Activated T-cell treated with anti-CD3 and anti-CD28 coated beads, Interleukin-2, amount 50 U/mL, for 24 hours (primary cell): ENCODE data around the gene OSBPL5.

ENCODE experiments used
- DNase-seq: peaks from one replicate; pipeline ENCODE4 v3.0.0-alpha.2; 2020
- H3K27ac Mint-ChIP-seq: 2 replicates; pipeline ENCODE4 v1.8.0; 2020; ENCODE audit warnings: mild to moderate bottlenecking, mixed read lengths
- H3K27me3 Mint-ChIP-seq: 2 replicates; pipeline ENCODE4 v1.8.0; 2020; ENCODE audit warnings: mixed read lengths
- H3K36me3 Mint-ChIP-seq: 2 replicates; pipeline ENCODE4 v1.8.0; 2020; ENCODE audit warnings: low read depth, mixed read lengths
- H3K4me1 Mint-ChIP-seq: 2 replicates; pipeline ENCODE4 v1.8.0; 2020; ENCODE audit warnings: low read depth, mixed read lengths
- H3K4me3 Mint-ChIP-seq: 2 replicates; pipeline ENCODE4 v1.8.0; 2020; ENCODE audit warnings: mild to moderate bottlenecking, moderate library complexity, mixed read lengths
- H3K9me3 Mint-ChIP-seq: 2 replicates; pipeline ENCODE4 v1.8.0; 2020; ENCODE audit warnings: mixed read lengths

OSBPL5 gene

DNA sequence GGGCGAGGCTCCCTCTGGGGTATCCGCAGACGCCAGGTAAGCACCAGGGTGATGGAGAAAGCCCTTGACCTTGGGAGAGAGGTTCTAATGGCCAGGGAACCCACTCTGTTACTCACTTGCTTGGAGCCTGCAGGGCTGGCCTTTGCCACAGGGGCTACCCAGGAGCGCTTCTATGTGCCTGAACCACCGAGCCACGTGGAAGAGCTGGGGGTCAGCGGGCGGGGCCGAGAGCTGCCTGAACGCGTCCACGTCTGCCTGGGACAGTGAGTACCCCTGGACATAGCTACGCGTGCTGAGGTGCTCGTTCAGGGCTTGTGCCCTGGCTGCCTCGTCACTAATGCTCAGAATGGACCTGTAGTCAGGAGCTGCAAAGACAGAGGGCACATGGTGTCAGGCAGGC is 117.5 kb downstream of the OSBPL5 start:
- Mint-ChIP-seq H3K4me1 (peaks cover 37% of the 10 kb centered on the region), H3K27me3 (no peaks in the 10 kb centered on the region), H3K36me3 (peaks cover 77% of the 10 kb centered on the region)

DNA sequence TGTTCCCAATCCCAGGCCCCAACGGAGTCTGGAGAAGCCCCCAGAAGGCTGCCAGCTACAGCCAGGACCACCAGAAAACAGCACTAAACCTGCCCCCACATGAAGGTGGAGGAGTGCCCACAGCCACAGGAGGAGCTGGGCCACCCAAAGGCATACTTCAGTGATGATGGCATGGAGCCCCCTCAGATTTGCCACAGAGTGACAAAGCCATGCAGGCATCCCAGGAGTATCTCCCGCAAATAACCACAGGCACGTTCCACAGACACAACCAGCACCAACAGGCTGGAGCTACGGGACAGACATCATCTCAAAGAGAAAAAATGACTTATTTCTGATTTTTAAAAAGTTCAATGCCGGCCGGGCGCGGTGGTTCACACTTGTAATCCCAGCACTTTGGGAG is 118.5 kb downstream of the OSBPL5 start:
- Mint-ChIP-seq H3K4me3 (no peak overlapping the region), H3K27ac (no peak overlapping the region), H3K27me3 (no peaks in the 10 kb centered on the region), H3K36me3 (peaks cover 80% of the 10 kb centered on the region), H3K9me3 (no peaks in the 10 kb centered on the region), H3K4me1 (peaks cover 32% of the 10 kb centered on the region)
- DNase-seq: no peak

More for the DNA sequence above, 117.5 kb downstream of the OSBPL5 start:
- peak overlapping the region; percentile 26 for H3K27ac Mint-ChIP-seq
- no peaks in the 10 kb centered on the region for H3K9me3 Mint-ChIP-seq
- no peak for DNase-seq
- no peak overlapping the region for H3K4me3 Mint-ChIP-seq

DNA sequence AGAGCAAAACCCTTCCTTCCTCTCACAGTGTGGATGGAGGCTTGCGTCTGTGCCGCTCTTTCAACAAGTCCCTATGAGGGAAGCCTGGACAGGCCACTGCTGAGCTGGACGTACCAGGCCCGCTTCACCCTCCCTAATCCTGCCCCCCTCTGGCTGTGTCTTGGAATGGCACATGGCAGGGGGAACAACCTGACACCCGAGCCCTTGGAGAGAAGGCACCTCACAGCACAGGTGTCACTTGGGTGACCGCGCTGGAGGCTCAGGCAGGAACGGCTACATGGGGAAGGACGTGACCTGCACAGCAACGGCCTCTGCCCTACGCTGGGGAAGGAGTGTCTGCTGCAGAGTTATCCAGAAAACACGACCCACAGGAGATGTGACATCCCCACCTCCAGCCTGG is 118.9 kb downstream of the OSBPL5 start:
- H3K4me3 Mint-ChIP-seq: no peak overlapping the region

DNA sequence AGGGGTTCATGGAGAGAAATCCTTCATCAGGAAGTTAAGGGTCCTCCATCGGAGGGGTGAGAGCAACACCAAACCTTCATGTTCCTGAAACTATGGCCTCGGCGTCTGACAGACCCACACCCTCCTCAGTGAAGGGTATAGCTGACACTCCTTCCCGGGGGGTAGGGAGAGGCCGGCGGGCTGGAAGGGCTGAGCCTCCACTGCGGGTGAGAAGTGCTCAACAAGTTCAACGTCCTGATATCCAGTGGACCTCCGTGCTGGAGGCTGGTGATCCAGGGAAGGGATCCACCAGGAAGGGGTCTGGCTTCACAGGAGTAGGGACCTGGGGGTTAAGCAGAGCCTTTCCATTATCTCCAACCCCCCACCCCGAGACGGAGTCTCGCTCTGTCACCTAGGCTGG is 120.2 kb downstream of the OSBPL5 start:
- H3K36me3 Mint-ChIP-seq: peaks cover 82% of the 10 kb centered on the region

More for the DNA sequence above, 118.9 kb downstream of the OSBPL5 start:
- Mint-ChIP-seq H3K36me3 (peaks cover 80% of the 10 kb centered on the region), H3K27me3 (no peaks in the 10 kb centered on the region), H3K9me3 (no peaks in the 10 kb centered on the region), H3K4me1 (peaks cover 28% of the 10 kb centered on the region), H3K27ac (no peak overlapping the region)
- no peak for DNase-seq

DNA sequence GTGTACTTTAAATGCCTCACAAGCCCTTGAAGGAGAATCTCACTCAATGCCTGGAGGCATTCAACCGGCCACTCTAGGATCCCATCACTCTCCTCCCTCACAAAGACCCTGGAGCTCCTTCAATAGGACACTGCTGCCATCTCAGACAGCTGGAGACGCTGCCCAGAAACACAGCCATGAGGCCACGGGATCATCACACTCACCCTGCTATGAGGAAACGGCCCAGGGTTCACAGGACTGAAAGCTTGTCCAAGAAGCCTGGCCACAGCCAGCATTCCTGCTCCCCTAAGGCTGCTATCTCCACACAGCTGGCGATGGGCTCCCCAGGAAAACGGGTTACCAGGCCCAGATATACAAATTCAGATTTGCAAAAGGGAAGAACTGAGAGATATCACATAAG is 121.1 kb downstream of the OSBPL5 start:
- Mint-ChIP-seq H3K27me3 (no peaks in the 10 kb centered on the region), H3K4me3 (no peak overlapping the region), H3K4me1 (peaks cover 9% of the 10 kb centered on the region), H3K27ac (peak overlapping the region; percentile 17), H3K9me3 (no peaks in the 10 kb centered on the region), H3K36me3 (peaks cover 83% of the 10 kb centered on the region)
- no peak for DNase-seq

More for the DNA sequence above, 120.2 kb downstream of the OSBPL5 start:
- no peak overlapping the region for H3K4me3 Mint-ChIP-seq
- DNase-seq: no peak
- H3K9me3 Mint-ChIP-seq: no peaks in the 10 kb centered on the region
- H3K4me1 Mint-ChIP-seq: peaks cover 18% of the 10 kb centered on the region
- no peaks in the 10 kb centered on the region for H3K27me3 Mint-ChIP-seq
- H3K27ac Mint-ChIP-seq: no peak overlapping the region

DNA sequence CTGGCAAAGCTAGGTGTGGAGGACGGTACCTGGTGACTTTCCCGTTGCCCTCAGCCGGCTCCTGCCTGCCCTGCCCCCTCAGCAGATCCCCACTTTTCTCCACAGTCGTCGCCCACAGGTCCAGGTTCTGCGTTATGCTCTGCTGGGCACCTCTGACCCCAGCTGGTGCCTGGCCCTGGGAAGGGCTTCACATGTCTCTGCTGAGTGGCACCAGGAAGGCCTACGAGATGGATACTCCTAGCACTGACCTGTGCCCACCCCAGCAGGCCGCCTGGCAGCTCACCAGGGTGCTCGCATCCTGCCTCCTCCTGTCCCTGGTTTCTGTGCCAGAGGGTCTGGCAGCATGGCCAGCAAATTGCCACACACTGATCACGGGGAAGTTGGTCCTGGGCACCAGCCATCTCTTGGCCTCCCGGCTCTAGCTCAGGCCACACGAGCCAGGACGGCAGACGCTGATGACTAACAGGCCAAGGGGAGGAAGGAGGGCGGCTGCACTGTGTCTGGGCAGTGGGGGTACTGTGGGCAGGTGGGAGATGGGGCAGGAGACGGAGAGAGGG is 121.7 kb downstream of the OSBPL5 start:
- Mint-ChIP-seq H3K36me3 (peaks cover 88% of the 10 kb centered on the region), H3K4me3 (no peak overlapping the region), H3K27ac (no peak overlapping the region), H3K4me1 (peaks cover 12% of the 10 kb centered on the region), H3K9me3 (no peaks in the 10 kb centered on the region), H3K27me3 (no peaks in the 10 kb centered on the region)
- no peak for DNase-seq

DNA sequence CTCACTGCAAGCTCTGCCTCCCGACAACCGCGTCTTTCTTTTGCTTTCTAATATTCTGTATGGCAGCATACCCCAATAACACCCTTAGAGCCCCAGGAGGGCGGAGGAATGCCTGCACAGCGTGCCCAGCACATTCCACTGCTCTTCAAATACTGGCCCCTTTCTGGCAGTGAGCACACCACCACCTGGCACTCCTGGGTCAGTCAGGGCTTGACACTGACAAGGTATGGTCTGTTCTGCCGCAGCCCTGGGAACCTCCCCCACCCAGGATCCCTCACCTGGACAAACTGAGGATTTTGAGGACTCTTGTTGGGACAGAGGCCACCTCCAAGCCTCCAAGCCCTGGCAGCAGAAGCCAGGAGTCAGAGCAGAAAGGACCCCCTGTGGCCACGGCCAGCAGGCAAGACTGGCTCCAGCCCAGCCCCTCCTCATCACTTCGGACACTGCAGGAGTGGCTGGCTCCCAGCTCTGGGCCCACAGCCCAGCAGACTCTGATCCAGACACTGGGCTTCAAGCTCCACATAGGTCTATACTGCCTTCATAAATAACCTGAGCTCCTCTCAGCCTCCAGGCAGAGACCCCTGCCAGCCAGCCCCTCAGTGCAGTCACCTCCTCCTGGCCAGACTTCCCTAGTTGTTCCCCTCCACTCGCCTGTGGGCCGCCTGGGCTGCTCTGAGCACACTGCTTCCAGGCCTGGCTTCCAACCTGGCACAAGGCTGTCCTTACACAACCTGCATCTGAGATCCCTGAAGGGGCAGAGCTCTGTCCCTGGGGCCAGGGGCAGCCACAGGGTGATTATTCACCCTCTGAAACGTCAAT is 122.4 kb downstream of the OSBPL5 start:
- Mint-ChIP-seq H3K9me3 (no peaks in the 10 kb centered on the region), H3K4me3 (no peak overlapping the region), H3K27ac (peak overlapping the region; percentile 44), H3K27me3 (no peaks in the 10 kb centered on the region), H3K36me3 (peaks cover 93% of the 10 kb centered on the region), H3K4me1 (peaks cover 15% of the 10 kb centered on the region)
- DNase-seq: no peak

DNA sequence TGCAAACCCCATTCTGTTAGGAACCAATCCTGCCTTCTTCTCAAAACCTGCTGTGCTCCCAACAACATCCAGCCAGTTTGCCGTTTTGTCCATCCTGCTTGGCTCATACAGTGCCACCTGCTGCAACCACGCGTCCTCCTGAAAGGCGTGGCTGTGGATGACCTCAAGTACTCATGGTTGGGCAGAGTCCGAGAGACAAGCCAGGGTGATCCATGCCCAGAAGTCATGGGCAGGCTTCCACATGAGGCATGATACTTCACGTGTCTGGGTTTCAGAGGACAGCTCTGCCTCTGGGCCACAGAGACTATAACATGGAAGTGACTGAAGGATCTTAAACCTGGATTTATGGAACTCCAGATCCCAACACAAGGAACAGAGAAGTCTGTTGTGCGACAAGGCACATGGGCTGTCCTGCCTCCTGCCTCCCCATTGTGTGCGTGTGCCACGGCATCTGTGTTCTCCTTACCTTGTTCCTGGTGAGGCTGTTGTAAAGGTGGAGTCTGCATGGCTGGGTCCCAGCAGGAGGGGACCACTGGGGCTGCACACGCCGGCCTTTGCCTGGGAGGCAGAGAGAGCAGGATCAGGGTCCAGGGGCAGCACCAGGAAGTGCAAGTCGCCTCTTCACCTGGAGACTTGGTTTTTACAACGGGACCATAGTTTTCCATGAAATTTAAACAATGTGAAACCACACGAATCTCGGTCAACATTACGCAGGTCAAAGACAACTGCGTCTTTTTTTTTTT is 123.2 kb downstream of the OSBPL5 start:
- Mint-ChIP-seq H3K36me3 (peaks cover 96% of the 10 kb centered on the region), H3K9me3 (no peaks in the 10 kb centered on the region), H3K4me1 (peaks cover 23% of the 10 kb centered on the region), H3K4me3 (no peak overlapping the region), H3K27me3 (no peaks in the 10 kb centered on the region), H3K27ac (peak overlapping the region; percentile 29)
- no peak for DNase-seq

DNA sequence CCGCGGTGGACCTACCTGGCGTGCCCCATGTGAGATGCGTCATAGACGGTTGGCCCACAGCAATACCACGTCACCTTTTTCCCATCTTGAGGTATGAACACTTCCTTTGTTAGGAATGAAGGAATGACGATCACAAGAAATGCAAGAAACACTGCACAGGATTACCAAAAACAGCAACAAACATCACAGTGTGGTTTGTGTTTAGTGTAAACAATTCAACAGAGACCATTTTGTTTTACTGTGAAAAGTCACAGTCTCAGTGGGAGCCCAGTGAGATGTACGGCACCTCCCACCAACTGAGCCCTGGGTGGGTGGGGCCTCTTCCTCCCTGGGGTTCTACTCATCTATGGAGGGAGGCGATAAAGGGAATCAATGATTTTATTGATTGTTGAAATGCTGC is 124.2 kb downstream of the OSBPL5 start:
- Mint-ChIP-seq H3K36me3 (peaks cover 96% of the 10 kb centered on the region), H3K4me1 (peaks cover 28% of the 10 kb centered on the region), H3K9me3 (no peaks in the 10 kb centered on the region), H3K27me3 (no peaks in the 10 kb centered on the region), H3K27ac (no peak overlapping the region), H3K4me3 (no peak overlapping the region)
- DNase-seq: no peak

DNA sequence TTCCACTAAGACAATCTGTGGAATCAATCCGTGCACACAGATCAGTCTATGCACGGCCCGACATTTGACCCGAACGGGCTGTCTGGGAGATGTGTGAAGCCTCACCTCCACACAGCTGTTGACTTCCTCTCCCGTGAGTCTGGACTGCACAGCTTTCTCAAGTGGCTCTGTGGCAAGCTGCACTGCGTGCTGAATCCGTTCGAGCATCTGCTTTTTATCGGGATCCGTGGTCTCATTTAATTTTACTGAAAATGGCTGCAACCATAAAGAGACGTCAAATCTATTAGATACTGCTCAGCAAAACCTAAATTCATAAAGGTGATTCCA is 127.2 kb downstream of the OSBPL5 start:
- no peak overlapping the region for H3K4me3 Mint-ChIP-seq
- no peaks in the 10 kb centered on the region for H3K9me3 Mint-ChIP-seq
- DNase-seq: no peak
- H3K27me3 Mint-ChIP-seq: no peaks in the 10 kb centered on the region
- peaks cover 93% of the 10 kb centered on the region for H3K36me3 Mint-ChIP-seq
- peak overlapping the region; percentile 7 for H3K27ac Mint-ChIP-seq
- peaks cover 26% of the 10 kb centered on the region for H3K4me1 Mint-ChIP-seq
